ENCODE measurements around the gene MGAT5B.
"Not testable (repeated sequence)": the region's sequence is repeated elsewhere in the genome, so short reads cannot be mapped to it uniquely, and the experiment has no call there.

DNA sequence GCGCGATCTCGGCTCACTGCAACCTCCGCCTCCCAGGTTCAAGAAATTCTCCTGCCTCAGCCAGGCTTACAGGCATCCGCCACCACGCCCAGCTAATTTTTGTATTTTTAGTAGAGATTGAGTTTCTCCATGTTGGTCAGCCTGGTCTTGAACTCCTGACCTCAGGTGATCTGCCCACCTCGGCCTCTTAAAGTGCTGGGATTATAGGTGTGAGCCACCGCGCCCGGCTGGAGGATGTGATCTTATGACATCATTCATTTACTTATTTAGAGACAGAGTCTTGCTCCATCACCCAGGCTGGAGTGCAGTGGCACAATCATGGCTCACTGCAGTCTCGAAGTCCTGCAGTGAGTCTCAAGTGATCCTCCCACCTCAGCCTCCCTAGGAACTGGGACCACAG, 19.0 kb upstream of the MGAT5B start:
- TF ChIP-seq RAD21 (CRISPR knock-in tag; conservative IDR thresholded peaks at IDR 0.05 in 1 of 2, IDR thresholded peaks at IDR 0.05 in 1 of 2); CBFA2T2 (conservative IDR thresholded peaks at IDR 0.05); ZFP30 (CRISPR knock-in tag; IDR thresholded peaks at IDR 0.05; ENCODE audit: borderline replicate concordance); OTX1 (CRISPR knock-in tag; IDR thresholded peaks at IDR 0.05); HDAC8 (tag; IDR thresholded peaks at IDR 0.05); TRIM28 (IDR thresholded peaks at IDR 0.05); CHD7 (IDR thresholded peaks at IDR 0.05; ENCODE audit: low read depth, low read length); HCFC1 (IDR thresholded peaks at IDR 0.05; ENCODE audit: low read depth, low read length); SREBF1 (IDR thresholded peaks at IDR 0.05; ENCODE audit: borderline replicate concordance, low read depth, low read length); ARNT (IDR thresholded peaks at IDR 0.05): not testable (repeated sequence)
- TF ChIP-seq, protein P1, sequence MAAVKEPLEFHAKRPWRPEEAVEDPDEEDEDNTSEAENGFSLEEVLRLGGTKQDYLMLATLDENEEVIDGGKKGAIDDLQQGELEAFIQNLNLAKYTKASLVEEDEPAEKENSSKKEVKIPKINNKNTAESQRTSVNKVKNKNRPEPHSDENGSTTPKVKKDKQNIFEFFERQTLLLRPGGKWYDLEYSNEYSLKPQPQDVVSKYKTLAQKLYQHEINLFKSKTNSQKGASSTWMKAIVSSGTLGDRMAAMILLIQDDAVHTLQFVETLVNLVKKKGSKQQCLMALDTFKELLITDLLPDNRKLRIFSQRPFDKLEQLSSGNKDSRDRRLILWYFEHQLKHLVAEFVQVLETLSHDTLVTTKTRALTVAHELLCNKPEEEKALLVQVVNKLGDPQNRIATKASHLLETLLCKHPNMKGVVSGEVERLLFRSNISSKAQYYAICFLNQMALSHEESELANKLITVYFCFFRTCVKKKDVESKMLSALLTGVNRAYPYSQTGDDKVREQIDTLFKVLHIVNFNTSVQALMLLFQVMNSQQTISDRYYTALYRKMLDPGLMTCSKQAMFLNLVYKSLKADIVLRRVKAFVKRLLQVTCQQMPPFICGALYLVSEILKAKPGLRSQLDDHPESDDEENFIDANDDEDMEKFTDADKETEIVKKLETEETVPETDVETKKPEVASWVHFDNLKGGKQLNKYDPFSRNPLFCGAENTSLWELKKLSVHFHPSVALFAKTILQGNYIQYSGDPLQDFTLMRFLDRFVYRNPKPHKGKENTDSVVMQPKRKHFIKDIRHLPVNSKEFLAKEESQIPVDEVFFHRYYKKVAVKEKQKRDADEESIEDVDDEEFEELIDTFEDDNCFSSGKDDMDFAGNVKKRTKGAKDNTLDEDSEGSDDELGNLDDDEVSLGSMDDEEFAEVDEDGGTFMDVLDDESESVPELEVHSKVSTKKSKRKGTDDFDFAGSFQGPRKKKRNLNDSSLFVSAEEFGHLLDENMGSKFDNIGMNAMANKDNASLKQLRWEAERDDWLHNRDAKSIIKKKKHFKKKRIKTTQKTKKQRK (IDR thresholded peaks at IDR 0.05; ENCODE audit: borderline replicate concordance, low read depth, low read length) = not testable (repeated sequence)
- TF ChIP-seq, protein P2, sequence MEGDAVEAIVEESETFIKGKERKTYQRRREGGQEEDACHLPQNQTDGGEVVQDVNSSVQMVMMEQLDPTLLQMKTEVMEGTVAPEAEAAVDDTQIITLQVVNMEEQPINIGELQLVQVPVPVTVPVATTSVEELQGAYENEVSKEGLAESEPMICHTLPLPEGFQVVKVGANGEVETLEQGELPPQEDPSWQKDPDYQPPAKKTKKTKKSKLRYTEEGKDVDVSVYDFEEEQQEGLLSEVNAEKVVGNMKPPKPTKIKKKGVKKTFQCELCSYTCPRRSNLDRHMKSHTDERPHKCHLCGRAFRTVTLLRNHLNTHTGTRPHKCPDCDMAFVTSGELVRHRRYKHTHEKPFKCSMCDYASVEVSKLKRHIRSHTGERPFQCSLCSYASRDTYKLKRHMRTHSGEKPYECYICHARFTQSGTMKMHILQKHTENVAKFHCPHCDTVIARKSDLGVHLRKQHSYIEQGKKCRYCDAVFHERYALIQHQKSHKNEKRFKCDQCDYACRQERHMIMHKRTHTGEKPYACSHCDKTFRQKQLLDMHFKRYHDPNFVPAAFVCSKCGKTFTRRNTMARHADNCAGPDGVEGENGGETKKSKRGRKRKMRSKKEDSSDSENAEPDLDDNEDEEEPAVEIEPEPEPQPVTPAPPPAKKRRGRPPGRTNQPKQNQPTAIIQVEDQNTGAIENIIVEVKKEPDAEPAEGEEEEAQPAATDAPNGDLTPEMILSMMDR (IDR thresholded peaks at IDR 0.05 in 2 of 3, conservative IDR thresholded peaks at IDR 0.05 in 1 of 3; ENCODE audit: insufficient read depth in 2 of 3, low read depth in 1 of 3, low read length in 3 of 3) = not testable (repeated sequence)
